HepG2 (cell line): ENCODE measurements around the gene GOLGA3. TPM values are rescaled to one million over a fixed set of nuclear protein-coding genes. Genes with fewer than 3 reads are reported as not detected.
A peak's percentile ranks its signal among the peaks of the same experiment; 100 is the strongest.

Experiments
- ARID4A ChIP-seq: sonication (generic); formaldehyde crosslinking; IDR thresholded peaks from 2 replicates; pipeline ENCODE4 v1.5.0; 2020; ENCODE audit warnings: mild to moderate bottlenecking, missing genetic modification reagents, borderline replicate concordance
- CBX2 ChIP-seq, 2 experiments: fragments of 200-600 bp in 1 of 2; sonication (generic); formaldehyde crosslinking in 1 of 2; IDR thresholded peaks; 2 replicates each; pipeline versions ENCODE4 v1.7.0 to v1.8.1; 2018 to 2022; ENCODE audit warnings: low read depth in 2 of 2, low read length in 1 of 2, mild to moderate bottlenecking in 1 of 2, missing genetic modification reagents in 1 of 2
- HIVEP1 ChIP-seq: sonication (generic); formaldehyde crosslinking; IDR thresholded peaks from 2 replicates; pipeline ENCODE4 v1.4.0; 2020; ENCODE audit warnings: mild to moderate bottlenecking, missing genetic modification reagents
- KIAA2018 ChIP-seq: sonication (generic); formaldehyde crosslinking; IDR thresholded peaks from 2 replicates; pipeline ENCODE4 v1.5.0; 2020; ENCODE audit warnings: mild to moderate bottlenecking, missing genetic modification reagents, borderline replicate concordance
- MAF1 ChIP-seq: sonication (generic); formaldehyde crosslinking; IDR thresholded peaks from 2 replicates; pipeline ENCODE4 v1.5.0; 2020; ENCODE audit warnings: missing genetic modification reagents, borderline replicate concordance
- SIX4 ChIP-seq: sonication (generic); formaldehyde crosslinking; IDR thresholded peaks from 2 replicates; pipeline ENCODE4 v1.4.0; 2020; ENCODE audit warnings: missing genetic modification reagents
- TARDBP ChIP-seq: sonication (generic); formaldehyde crosslinking; IDR thresholded peaks from 2 replicates; pipeline ENCODE4 v1.8.0; 2022; ENCODE audit warnings: mild to moderate bottlenecking, missing genetic modification reagents
- ZBTB26 ChIP-seq: IDR thresholded peaks from 2 replicates; pipeline ENCODE4 v1.6.1; 2016; ENCODE audit warnings: missing compliant biosample characterization, missing genetic modification reagents, borderline replicate concordance
- ZHX1 ChIP-seq: sonication (generic); formaldehyde crosslinking; IDR thresholded peaks from 2 replicates; pipeline ENCODE4 v1.8.1; 2022; ENCODE audit warnings: low read depth, mild to moderate bottlenecking, missing genetic modification reagents
- ZNF576 ChIP-seq: sonication (generic); formaldehyde crosslinking; IDR thresholded peaks from 2 replicates; pipeline ENCODE4 v1.4.0; 2020; ENCODE audit warnings: mild to moderate bottlenecking, missing genetic modification reagents
- polyA plus RNA-seq, 8 experiments: library from polyadenylated mRNA; depleted of rRNA in 3 of 8; stranded (reverse) in 7 of 8; unstranded in 1 of 8; fragments of >200 nt; fragmentation: Illumina TruSeq in 4 of 8; extraction: Trizol in 4 of 8; gene quantifications; 2 replicates each; pipeline versions ENCODE4 v1.2.1 to v1.2.3, GENCODE V29; 2011 to 2016; ENCODE audit warnings: low read depth in 4 of 8, missing spikeins in 1 of 8, mixed read lengths in 1 of 8; ENCODE audit not compliant: insufficient read depth in 1 of 8
- total RNA-seq, 5 experiments: library from RNA; depleted of rRNA; stranded (reverse); fragments of >200 nt; fragmentation: Illumina TruSeq; extraction: Trizol; gene quantifications; 2 replicates each; pipeline ENCODE4 v1.2.3, GENCODE V29; 2016; ENCODE audit warnings: low read depth in 1 of 5

The GOLGA3 gene
- total and polyA plus RNA-seq, 2 of the 13 experiments (the other 11 are each of a cell fraction or from before 2014, with no cell fraction given) = 22.0 to 43.0 TPM

GRCh38 chr12:132761921-132762583 lies 66.6 kb downstream of the GOLGA3 start (continued):
- TF ChIP-seq HIVEP1 (CRISPR knock-in tag) (peak; percentile 67; the same call in 1 of the 2 replicates), TARDBP (CRISPR knock-in tag) (0 out of 2 replicates have a peak, but pooled peaks have one; percentile 28), ZBTB26 (CRISPR knock-in tag) (0 out of 2 replicates have a peak, but pooled peaks have one; percentile 22), ZNF576 (CRISPR knock-in tag) (no peak), KIAA2018 (no peak), ARID4A (CRISPR knock-in tag) (peak; percentile 83), ZHX1 (no peak), CBX2 (IDR thresholded peaks at IDR 0.05; ENCODE audit: low read depth, low read length) (no peak), CBX2 (CRISPR knock-in tag; IDR thresholded peaks at IDR 0.05; ENCODE audit: low read depth) (no peak), MAF1 (CRISPR knock-in tag) (no peak; the same call in 1 of the 2 replicates), SIX4 (CRISPR knock-in tag) (no peak)
